ENCODE measurements around the gene GFER. TPM values are rescaled to one million over a fixed set of nuclear protein-coding genes. Genes with fewer than 3 reads are reported as not detected.

GFER gene
- polyA plus RNA-seq, 1 of the 3 experiments (the other 2 are of a cell fraction), result 20.4 TPM

GRCh38 chr16:1966460-1966859 lies 17.5 kb upstream of the GFER start, which contains the start of gene RNF151:
Gene RNF151 (plus strand): TSS chr16:1966856. CDS start chr16:1966882, 26 bp downstream.
- WGBS (ENCODE audit: low lambda C conversion rate), result 89% methylated on average over 3 of the region's 6 CpGs
- DNase-seq, result no peak

More at GRCh38 chr16:1966460-1966859, 17.5 kb upstream of the GFER start, which contains the start of gene RNF151:
- Histone ChIP-seq H2AFZ (ENCODE audit: low read depth) (no peak within 1 kb of the TSS), H3F3A (replicated peaks; ENCODE audit: insufficient read depth) (peaks cover 27% of the 10 kb centered on the region), H3K27me3 (ENCODE audit: insufficient read depth) (no peaks in the 10 kb centered on the region), H3K9me2 (no peaks in the 10 kb centered on the region), H3K27ac (ENCODE audit: low read depth in 2 of 2, low read length in 1 of 2) (peak within 1 kb of the TSS in 1 of 2 experiments; percentile 76; a peak in 1 of 4 replicates), H3K79me2 (ENCODE audit: insufficient read depth) (peaks cover 58% of the 10 kb centered on the region), H3K4me2 (peak within 1 kb of the TSS; percentile 98), H3K4me1 (ENCODE audit: control insufficient read depth in 1 of 2, insufficient read depth in 2 of 2, low read depth in 1 of 2, low read length in 1 of 2) (peaks cover 0 to 31% of the 10 kb centered on the region in 2 experiments; a peak in 1 of 4 replicates), H4K20me1 (ENCODE audit: insufficient read depth) (peaks cover 28% of the 10 kb centered on the region), H3K4me3 (ENCODE audit: low read depth in 2 of 2, low read length in 1 of 2) (peak within 1 kb of the TSS; percentile 86 to 98), H3K9me3 (no peaks in the 10 kb centered on the region), H3K36me3 (replicated peaks in 1 of 2; ENCODE audit: control insufficient read depth in 1 of 2, insufficient read depth in 2 of 2, low read length in 1 of 2) (peaks cover 19 to 21% of the 10 kb centered on the region in 2 experiments), H3K9ac (peak within 1 kb of the TSS; percentile 92)
- POLR2A ChIA-PET, result interaction anchor here (0.7 kb wide), 1 partner anchor 181 kb away, joined by 3 read pairs; no protein-coding TSS in a partner anchor
- CTCF ChIA-PET, result interaction anchor here (0.9 to 2.8 kb wide), 2 partner anchors 37 to 187 kb away, joined by 4 to 12 read pairs; no protein-coding TSS in a partner anchor
- TF ChIP-seq USF2 (IDR thresholded peaks at IDR 0.05; ENCODE audit: borderline replicate concordance, low read depth, low read length) (no peak), FOXM1 (IDR thresholded peaks at IDR 0.05; ENCODE audit: low read depth) (no peak), SIN3A (IDR thresholded peaks at IDR 0.05; ENCODE audit: borderline replicate concordance, low read depth, low read length) (no peak), FOSL2 (IDR thresholded peaks at IDR 0.05; ENCODE audit: borderline replicate concordance, low read depth) (no peak), REST (IDR thresholded peaks at IDR 0.05; ENCODE audit: low read depth, low read length) (no peak), MXI1 (IDR thresholded peaks at IDR 0.05; ENCODE audit: low read depth, low read length) (no peak), NRF1 (IDR thresholded peaks at IDR 0.05; ENCODE audit: low read depth, low read length) (no peak), EZH2phosphoT487 (IDR thresholded peaks at IDR 0.05; ENCODE audit: borderline replicate concordance, low read depth) (no peak), JUND (IDR thresholded peaks at IDR 0.05) (no peak), CHD2 (IDR thresholded peaks at IDR 0.05; ENCODE audit: low read length, partially characterized antibody) (no peak), EP300 (IDR thresholded peaks at IDR 0.05; ENCODE audit: borderline replicate concordance in 1 of 2, low read depth in 1 of 2, low read length in 1 of 2) (no peak), ELF1 (IDR thresholded peaks at IDR 0.05) (no peak), ZBTB33 (IDR thresholded peaks at IDR 0.05; ENCODE audit: borderline replicate concordance, low read depth) (no peak), RFX5 (IDR thresholded peaks at IDR 0.05; ENCODE audit: low read length) (no peak), TCF12 (IDR thresholded peaks at IDR 0.05) (no peak), USF1 (IDR thresholded peaks at IDR 0.05; ENCODE audit: borderline replicate concordance, low read depth) (no peak), SMC3 (IDR thresholded peaks at IDR 0.05; ENCODE audit: low read depth, low read length) (no peak), TEAD4 (IDR thresholded peaks at IDR 0.05; ENCODE audit: borderline replicate concordance, insufficient read depth) (no peak)
- TF ChIP-seq, protein P1, sequence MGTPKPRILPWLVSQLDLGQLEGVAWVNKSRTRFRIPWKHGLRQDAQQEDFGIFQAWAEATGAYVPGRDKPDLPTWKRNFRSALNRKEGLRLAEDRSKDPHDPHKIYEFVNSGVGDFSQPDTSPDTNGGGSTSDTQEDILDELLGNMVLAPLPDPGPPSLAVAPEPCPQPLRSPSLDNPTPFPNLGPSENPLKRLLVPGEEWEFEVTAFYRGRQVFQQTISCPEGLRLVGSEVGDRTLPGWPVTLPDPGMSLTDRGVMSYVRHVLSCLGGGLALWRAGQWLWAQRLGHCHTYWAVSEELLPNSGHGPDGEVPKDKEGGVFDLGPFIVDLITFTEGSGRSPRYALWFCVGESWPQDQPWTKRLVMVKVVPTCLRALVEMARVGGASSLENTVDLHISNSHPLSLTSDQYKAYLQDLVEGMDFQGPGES (IDR thresholded peaks at IDR 0.05; ENCODE audit: low read depth, low read length), result no peak
- TF ChIP-seq, protein P2, sequence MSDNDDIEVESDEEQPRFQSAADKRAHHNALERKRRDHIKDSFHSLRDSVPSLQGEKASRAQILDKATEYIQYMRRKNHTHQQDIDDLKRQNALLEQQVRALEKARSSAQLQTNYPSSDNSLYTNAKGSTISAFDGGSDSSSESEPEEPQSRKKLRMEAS (IDR thresholded peaks at IDR 0.05; ENCODE audit: low read depth), result no peak
